T follicular helper cell (primary cell): ENCODE measurements around the gene C1S.
"Not testable (repeated sequence)": the region's sequence is repeated elsewhere in the genome, so short reads cannot be mapped to it uniquely, and the experiment has no call there.

ENCODE experiments used
- DNase-seq: peaks from one replicate; pipeline ENCODE4 v3.0.0-alpha.2; 2020; ENCODE audit warnings: low read depth

C1S gene

DNA sequence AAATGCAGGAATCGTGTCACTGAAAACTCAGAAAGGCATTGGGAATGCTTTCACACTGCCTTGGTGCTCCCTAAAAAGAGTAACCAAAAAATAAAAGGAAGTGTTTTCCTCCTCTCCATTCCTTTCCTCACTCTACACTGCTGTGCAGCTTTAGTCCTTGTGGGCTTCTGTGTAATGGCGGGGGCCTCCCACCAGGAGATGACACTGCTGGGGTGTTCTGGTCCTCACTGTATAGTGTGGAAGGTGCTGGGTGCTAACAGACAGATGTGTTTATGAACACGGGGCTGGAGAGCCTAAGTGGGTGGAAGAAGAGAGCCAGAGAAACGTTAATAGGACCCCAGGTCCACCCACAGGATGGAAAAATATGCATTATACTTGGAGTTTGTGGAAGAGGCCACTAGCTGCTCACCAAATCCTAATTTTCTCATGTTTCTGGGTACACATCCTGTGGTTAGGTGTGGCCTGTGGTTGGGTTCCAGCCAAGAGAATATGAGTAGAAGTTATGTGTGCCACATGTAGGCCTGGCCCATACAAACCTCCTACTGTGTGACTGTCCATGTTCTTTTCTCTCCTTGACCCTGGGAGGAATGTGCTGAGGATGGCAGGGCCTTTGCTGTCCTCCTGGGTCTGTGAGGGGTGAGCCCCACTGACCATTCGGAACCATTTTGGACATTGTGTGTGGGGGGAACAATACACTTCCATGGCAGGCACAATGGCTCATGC lies 14.0 kb upstream of the C1S start:
- DNase-seq = no peak

- DNase-seq = no peak
These were observed 13.2 kb upstream of the C1S start for GRCh38 chr12:7047306-7047705.

DNA sequence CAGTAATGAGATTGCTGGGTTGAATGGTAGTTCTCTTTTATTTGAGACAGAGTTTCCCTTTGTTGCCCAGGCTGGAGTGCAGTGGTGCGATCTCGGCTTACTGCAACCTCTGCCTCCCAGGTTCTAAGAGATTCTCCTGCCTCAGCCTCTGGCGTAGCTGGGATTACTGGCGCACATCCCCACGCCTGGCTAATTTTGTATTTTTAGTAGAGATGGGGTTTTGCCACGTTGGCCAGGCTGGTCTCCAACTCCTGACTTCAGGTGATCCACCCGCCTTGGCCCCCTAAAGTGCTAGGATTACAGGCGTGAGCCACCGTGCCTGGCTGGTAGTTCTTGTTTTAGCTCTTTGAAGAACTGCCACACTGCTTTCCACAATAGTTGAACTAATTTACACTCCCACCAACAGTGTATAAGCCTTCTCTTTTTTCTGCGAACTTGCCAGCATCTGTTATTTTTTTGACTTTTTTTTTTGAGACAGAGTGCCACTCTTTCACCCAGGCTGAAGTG lies 11.0 kb upstream of the C1S start:
- not testable (repeated sequence) for DNase-seq

GRCh38 chr12:7049973-7050372 lies 10.5 kb upstream of the C1S start:
- DNase-seq = not testable (repeated sequence)

DNA sequence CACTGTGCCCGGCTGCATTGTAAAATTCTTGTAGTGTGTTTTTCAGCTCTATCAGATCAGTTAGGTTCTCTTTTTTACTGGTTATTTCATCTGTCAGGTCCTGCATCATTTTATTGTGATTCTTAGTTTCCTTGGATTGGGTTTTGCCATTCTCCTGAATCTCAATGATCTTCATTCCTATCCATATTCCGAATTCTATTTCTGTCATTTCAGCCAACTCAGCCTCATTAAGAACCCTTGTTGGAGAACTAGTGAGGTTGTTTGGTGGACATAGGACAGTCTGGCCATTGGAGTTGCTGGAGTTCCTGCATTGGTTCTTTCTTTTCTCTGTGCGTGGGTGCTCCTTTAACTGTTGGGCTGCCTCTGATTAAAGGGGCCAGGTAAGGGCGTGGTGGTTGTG lies 5.6 kb upstream of the C1S start:
- no peak for DNase-seq

GRCh38 chr12:7055736-7056135 lies 4.8 kb upstream of the C1S start:
- DNase-seq = not testable (repeated sequence)

- no peak for DNase-seq
These were observed 2.2 kb upstream of the C1S start for GRCh38 chr12:7058163-7058845.

DNA sequence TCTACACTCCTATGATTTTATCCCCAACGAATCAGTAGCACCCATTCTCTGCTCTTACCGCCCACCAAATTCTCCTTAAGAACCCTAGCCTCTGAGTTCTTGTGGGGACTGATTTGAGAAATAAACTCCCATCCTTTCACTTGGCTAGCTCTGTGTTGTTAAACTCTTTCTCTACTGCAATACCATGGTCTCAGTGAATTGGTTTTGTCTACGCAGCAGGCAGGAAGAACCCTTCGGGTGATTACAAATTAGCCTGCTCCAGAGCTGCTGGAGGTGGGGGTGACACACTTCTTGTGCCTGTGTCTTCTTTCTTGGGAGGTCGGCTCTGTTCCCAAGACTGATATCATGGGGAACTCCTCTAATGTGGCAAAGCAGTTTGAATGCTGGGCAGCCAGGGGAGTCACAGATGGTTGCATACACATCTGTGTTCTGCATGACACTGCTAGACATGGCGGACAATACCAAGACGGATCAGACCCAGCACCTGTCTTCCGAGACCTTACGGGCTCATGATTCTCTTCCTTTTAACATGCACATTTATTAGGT lies 1.6 kb upstream of the C1S start:
- no peak for DNase-seq

- DNase-seq = no peak
These were observed 738 bp upstream of the C1S start for GRCh38 chr12:7059780-7060179.

- DNase-seq = no peak
These were observed 620 bp downstream of the C1S start for GRCh38 chr12:7061138-7061537.

DNA sequence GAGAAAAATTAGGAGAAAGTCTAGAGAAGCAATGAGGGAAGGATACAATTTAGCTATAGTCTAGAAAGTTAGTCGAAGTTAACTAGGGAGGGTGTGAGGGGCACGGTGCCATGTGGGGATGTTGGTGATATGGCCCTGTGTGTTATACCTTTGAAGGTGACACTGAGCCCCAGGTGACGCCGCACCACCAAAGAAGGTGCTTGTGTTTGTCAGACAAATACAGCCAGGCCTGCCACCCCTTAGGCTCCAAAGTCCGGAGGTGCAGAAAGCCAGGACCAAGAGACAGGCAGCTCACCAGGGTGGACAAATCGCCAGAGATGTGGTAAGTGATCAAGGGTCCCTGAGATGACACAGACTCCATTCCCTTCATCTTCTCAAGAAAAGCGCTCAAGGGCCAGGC lies 1.1 kb downstream of the C1S start:
- DNase-seq = no peak

DNA sequence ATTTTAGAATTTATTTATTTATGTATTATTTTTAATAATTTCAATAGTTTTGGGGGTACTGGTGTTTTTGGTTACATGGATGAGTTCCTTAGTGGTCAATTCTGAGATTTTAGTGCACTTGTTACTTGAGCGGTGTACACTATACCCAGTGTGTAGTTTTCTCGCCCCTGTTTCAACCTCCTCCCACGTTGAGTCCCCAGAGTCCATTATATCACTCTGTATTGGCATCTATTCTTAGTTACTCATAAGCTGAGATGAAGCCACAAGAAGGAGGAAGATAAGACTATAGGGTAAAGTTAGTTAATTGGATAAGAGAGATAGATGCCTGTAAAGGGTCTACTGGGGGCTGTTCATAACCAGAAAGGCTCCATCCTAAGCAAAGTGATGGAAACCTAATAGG lies 4.0 kb downstream of the C1S start:
- DNase-seq = no peak

DNA sequence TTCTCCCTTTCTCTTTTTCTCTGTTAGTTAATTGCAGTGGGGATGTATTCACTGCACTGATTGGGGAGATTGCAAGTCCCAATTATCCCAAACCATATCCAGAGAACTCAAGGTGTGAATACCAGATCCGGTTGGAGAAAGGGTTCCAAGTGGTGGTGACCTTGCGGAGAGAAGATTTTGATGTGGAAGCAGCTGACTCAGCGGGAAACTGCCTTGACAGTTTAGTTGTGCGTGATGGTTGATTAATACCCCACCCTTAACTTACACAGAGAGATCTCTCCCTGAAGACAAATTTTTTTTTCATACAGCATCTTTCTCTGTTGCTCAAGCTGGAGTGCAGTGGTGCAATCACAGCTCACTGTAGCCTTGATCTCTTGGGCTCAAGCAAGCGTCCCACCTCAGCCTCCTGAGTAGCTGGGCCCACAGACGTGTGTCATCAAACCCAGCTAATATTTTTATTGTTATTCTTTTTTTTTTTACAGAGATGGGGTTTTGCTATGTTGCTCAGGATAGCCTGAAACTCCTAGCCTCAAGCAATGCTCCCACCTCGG lies 4.6 kb downstream of the C1S start:
- no peak for DNase-seq

DNA sequence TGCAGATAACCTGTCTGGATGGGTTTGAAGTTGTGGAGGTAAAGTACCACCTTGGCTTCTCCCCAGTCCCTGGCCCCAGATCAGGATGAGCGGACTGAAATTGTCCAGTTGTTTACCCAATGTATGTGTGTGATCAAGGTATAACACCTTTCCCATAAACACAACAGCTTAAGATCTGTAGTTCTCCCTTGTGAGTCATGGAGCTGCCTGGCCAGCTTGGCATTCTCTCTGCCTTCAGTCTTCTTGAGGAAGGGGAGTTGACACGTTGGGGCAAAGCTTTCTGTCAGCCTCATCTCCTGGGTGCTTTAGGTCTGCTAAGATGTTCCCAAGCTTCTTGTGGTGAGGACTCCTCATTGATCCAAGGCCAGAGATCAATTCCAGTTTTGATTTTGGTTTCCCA lies 6.1 kb downstream of the C1S start:
- no peak for DNase-seq

GRCh38 chr12:7067096-7067495 lies 6.6 kb downstream of the C1S start:
- DNase-seq = no peak

DNA sequence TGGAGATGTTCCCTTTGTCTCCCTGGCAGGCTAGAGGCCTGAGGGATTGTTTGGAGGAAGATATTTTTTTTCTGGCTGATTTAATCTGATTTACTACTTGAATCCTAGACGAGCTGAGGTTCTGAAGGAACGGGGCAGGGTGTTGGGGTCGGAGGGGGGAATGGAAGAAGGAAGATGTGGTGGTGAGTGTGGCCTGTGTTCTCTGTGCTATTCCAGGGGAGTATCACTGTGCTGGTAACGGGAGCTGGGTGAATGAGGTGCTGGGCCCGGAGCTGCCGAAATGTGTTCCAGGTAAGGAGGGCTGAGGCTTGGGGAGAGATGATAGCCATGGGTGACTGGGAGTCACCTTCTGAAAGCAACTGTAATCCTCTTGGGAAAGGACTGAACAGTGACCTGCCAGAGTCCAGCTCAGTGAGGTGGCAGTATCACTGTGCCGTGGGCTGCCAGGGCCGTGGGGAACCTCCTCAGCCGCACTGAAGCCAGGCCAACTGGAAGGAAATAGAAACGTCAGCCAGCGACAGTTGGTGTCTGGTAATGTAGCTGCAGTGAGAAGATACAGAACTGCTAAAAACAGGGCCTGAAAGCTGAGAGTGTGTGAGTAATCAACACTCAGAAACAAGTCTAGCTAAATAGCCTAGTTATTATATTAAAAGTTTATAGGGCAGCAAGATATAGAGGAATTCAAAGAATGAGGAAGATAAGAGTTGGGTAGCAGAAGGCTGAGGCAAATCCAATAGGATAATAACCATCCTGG lies 7.9 kb downstream of the C1S start:
- no peak for DNase-seq

DNA sequence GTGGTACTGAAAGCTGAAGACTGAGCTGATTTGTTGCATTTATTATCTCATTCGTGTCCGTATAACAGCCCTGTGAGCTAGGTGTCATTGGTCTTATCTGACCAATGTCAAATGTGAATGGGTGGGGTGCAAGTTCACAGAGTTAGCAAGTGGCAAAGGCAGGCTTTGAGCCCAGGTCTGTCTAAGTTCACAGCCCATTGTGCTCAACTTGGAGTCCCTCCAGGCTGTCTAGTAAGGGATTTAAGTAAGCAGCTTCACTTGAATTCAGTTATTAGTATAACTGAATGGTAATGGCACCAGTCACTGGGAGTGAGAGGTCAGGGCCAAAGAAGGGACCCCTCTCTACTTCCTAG lies 8.5 kb downstream of the C1S start:
- DNase-seq = no peak

- DNase-seq = no peak
These were observed 8.9 kb downstream of the C1S start for GRCh38 chr12:7069386-7069785.

GRCh38 chr12:7072035-7072434 lies 11.5 kb downstream of the C1S start:
- DNase-seq = no peak

- no peak for DNase-seq
These were observed 12.0 kb downstream of the C1S start for GRCh38 chr12:7072554-7072953.

GRCh38 chr12:7073946-7074345 lies 13.4 kb downstream of the C1S start:
- DNase-seq = no peak

- no peak for DNase-seq
These were observed 15.0 kb downstream of the C1S start for GRCh38 chr12:7075518-7075917.
